CD8-positive, alpha-beta memory T cell (primary cell): Measurements from ENCODE around the gene CHRM4. TPM values are rescaled to one million over a fixed set of nuclear protein-coding genes. Genes with fewer than 3 reads are reported as not detected.
"Not testable (repeated sequence)": the region's sequence is repeated elsewhere in the genome, so short reads cannot be mapped to it uniquely, and the experiment has no call there.

ENCODE experiments used
- CTCF ChIA-PET: fragments of 350-600 bp; sonication (Branson Sonifier 250); formaldehyde crosslinking; loops from one replicate; lab custom pipeline; 2021; ENCODE audit warnings: antibody characterized with exemption; lab: Charles Lee
- POLR2A ChIA-PET: fragments of 350-600 bp; sonication (Branson Sonifier 250); formaldehyde crosslinking; loops from one replicate; lab custom pipeline; 2021; ENCODE audit warnings: antibody characterized with exemption; lab: Charles Lee
- DNase-seq, 5 donors: peaks; one replicate each; pipeline versions ENCODE4 v3.0.0 to v3.0.0-alpha.2; 2020 to 2022; ENCODE audit warnings: mixed read lengths in 1 of 5
- H3K27ac ChIP-seq: one replicate; pipeline ENCODE4 v1.7.0; 2013; ENCODE audit warnings: low read depth, mild to moderate bottlenecking, low read length, moderate library complexity
- H3K27me3 ChIP-seq: 2 replicates; pipeline ENCODE4 v1.7.0; 2013; ENCODE audit warnings: low read length, mild to moderate bottlenecking; ENCODE audit not compliant: insufficient read depth, poor library complexity, severe bottlenecking
- H3K36me3 ChIP-seq: 2 replicates; pipeline ENCODE4 v1.7.0; 2013; ENCODE audit warnings: mild to moderate bottlenecking, low read length, moderate library complexity; ENCODE audit not compliant: insufficient read depth
- H3K4me1 ChIP-seq: 2 replicates; pipeline ENCODE4 v1.7.0; 2013; ENCODE audit warnings: mild to moderate bottlenecking, low read length, moderate library complexity; ENCODE audit not compliant: insufficient read depth
- H3K4me3 ChIP-seq: 2 replicates; pipeline ENCODE4 v1.7.0; 2013; ENCODE audit warnings: mild to moderate bottlenecking, low read length
- H3K9me3 ChIP-seq: 2 replicates; pipeline ENCODE4 v1.7.0; 2013; ENCODE audit warnings: mild to moderate bottlenecking, low read length
- H3K27ac Mint-ChIP-seq, 8 donors: one replicate each; pipeline ENCODE4 v1.8.0; 2020 to 2021; ENCODE audit warnings: mixed read lengths in 8 of 8, mild to moderate bottlenecking in 6 of 8, inconsistent platforms in 3 of 8, moderate library complexity in 3 of 8
- H3K27me3 Mint-ChIP-seq, 2 donors: one replicate each; pipeline ENCODE4 v1.8.0; 2020 to 2021; ENCODE audit warnings: mixed read lengths in 2 of 2, mild to moderate bottlenecking in 1 of 2, moderate library complexity in 1 of 2
- H3K36me3 Mint-ChIP-seq, 3 donors: one replicate each; pipeline ENCODE4 v1.8.0; 2020 to 2021; ENCODE audit warnings: mixed read lengths in 3 of 3, inconsistent platforms in 1 of 3, mild to moderate bottlenecking in 1 of 3
- H3K4me1 Mint-ChIP-seq, 3 donors: one replicate each; pipeline ENCODE4 v1.8.0; 2020 to 2021; ENCODE audit warnings: mixed read lengths in 3 of 3, inconsistent platforms in 1 of 3, mild to moderate bottlenecking in 1 of 3
- H3K4me3 Mint-ChIP-seq, 7 donors: one replicate each; pipeline ENCODE4 v1.8.0; 2020 to 2021; ENCODE audit warnings: mixed read lengths in 7 of 7, mild to moderate bottlenecking in 6 of 7, moderate library complexity in 4 of 7, inconsistent platforms in 2 of 7
- H3K9me3 Mint-ChIP-seq, 5 donors: one replicate each; pipeline ENCODE4 v1.8.0; 2020 to 2022; ENCODE audit warnings: mixed read lengths in 5 of 5, mild to moderate bottlenecking in 3 of 5, moderate library complexity in 2 of 5, inconsistent platforms in 1 of 5
- polyA plus RNA-seq: library from polyadenylated mRNA; unstranded; fragments of 300-500 nt; fragmentation: Illumina TruSeq; gene quantifications from one replicate; pipeline ENCODE4 v1.2.3, GENCODE V29; 2021
- total RNA-seq, 2 experiments: library from RNA; stranded (reverse); gene quantifications; one replicate each; pipeline ENCODE4 v1.2.3, GENCODE V29; 2021

The CHRM4 gene
- total and polyA plus RNA-seq, 3 experiments from 2014 or later = 0.63 TPM; not detected in 2

DNA sequence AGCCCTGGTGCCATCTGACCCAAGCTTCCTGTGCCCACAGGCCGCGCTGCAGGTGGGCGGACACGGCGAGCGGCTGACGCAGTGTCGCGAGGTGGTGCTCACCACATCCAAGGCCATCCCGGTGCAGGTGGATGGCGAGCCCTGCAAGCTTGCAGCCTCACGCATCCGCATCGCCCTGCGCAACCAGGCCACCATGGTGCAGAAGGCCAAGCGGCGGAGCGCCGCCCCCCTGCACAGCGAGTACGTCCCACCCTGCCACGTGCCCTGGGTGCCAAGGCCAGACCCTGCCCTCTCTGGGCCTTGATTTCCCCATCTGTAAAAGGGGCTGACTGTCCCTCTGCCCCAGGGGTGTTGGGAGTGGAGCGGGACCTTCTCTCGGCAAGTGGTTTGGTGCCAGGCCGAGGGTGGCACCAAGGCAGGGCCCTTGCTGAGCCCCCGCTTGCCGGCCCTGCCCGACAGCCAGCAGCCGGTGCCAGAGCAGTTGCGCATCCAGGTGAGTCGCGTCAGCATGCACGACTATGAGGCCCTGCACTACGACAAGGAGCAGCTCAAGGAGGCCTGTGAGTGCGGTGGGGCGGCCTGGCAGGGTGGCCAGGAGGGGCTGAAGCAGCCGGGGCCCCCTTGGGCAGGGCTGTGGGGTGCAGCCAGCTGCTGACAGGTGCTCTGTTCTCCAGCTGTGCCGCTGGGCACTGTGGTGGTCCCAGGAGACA is 16.0 kb downstream of the CHRM4 start:
- H3K4me3 Mint-ChIP-seq = no peak overlapping the region
- no peaks in the 10 kb centered on the region for H3K27me3 Mint-ChIP-seq
- no peaks in the 10 kb centered on the region for H3K27me3 ChIP-seq
- H3K36me3 Mint-ChIP-seq = peaks cover 0 to 70% (median 5%) of the 10 kb centered on the region in 3 donors
- H3K4me1 ChIP-seq = no peaks in the 10 kb centered on the region
- no peak for DNase-seq
- no peaks in the 10 kb centered on the region for H3K9me3 Mint-ChIP-seq
- POLR2A ChIA-PET = no interaction called here
- no peak overlapping the region for H3K27ac ChIP-seq
- no peak overlapping the region for H3K27ac Mint-ChIP-seq
- H3K4me3 ChIP-seq = no peak overlapping the region
- peaks cover 4 to 12% (median 4%) of the 10 kb centered on the region in 3 donors for H3K4me1 Mint-ChIP-seq
- CTCF ChIA-PET = no interaction called here
- no peaks in the 10 kb centered on the region for H3K9me3 ChIP-seq
- H3K36me3 ChIP-seq = peaks cover 46% of the 10 kb centered on the region

DNA sequence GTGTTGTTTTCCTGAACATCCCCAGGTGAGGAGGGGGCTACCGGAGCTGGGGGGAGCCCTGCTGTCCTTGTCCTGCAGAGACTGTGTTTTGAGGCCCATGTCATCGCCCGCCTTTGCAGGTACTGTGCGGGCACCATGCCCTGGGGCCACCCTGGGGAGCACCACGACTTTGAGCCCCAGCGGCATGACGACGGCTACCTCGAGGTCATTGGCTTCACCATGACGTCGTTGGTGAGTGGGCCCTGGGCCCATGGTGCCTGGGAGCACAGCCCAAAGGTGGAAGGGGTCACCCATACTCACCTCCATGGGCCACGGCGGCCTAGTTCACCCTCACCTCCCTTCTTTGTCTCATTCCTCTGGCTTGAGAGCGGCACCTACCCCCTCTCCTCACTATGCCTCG is 16.8 kb downstream of the CHRM4 start:
- H3K4me3 Mint-ChIP-seq = no peak overlapping the region
- no peak for DNase-seq
- no peaks in the 10 kb centered on the region for H3K27me3 ChIP-seq
- CTCF ChIA-PET = interaction anchor here (16.1 kb wide), 1 partner anchor 25 kb away, joined by 358 read pairs; the partner anchor contains the start of gene DGKZ
- peaks cover 0 to 8% (median 2%) of the 10 kb centered on the region in 3 donors for H3K4me1 Mint-ChIP-seq
- no peaks in the 10 kb centered on the region for H3K4me1 ChIP-seq
- no peaks in the 10 kb centered on the region for H3K9me3 Mint-ChIP-seq
- H3K36me3 Mint-ChIP-seq = peaks cover 2 to 77% (median 5%) of the 10 kb centered on the region in 3 donors
- H3K4me3 ChIP-seq = no peak overlapping the region
- POLR2A ChIA-PET = no interaction called here
- H3K27ac ChIP-seq = no peak overlapping the region
- H3K36me3 ChIP-seq = peaks cover 53% of the 10 kb centered on the region
- H3K27ac Mint-ChIP-seq = no peak overlapping the region
- H3K27me3 Mint-ChIP-seq = no peaks in the 10 kb centered on the region
- H3K9me3 ChIP-seq = no peaks in the 10 kb centered on the region

DNA sequence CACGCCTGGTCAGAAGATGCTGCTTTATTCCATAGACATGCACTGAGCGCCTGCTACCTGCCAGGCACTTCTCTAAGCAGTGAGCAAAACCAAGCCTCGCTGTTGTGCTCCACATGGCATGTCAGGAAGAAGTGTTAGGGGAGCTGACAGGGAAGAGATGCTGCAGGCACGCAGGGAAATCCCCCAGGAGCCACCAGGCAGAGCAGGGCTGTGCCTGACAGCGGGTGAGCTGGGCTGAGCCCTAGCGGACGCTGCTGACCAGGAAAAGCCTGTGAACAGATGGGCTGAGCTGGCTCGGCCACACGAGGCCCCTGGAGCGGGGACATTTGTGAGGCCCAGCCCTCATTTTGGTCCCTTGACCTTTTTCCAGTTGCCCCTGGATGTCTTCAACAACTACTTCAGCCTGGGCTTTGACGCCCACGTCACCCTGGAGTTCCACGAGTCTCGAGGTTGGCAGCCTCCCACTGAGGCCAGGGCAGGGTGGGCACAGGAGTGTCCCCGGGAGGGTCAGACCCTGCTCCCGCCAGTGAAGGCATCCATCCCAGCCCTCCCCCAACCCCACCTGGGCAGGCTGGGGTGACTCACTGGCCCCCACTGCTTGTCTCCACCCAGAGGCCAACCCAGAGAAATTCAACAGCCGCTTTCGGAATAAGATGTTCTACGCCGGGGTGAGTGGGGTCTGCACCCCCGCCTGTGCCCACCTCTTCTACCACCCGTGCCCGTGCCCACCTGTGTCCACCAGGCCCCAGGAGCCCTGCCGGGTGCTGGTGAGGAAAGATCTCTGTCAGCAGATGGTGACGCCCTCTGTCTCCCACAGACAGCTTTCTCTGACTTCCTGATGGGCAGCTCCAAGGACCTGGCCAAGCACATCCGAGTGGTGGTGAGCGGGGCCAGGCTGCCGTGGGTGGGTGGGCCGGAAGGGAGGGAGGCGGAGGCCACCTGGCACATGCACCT is 17.5 kb downstream of the CHRM4 start:
- H3K9me3 ChIP-seq = no peaks in the 10 kb centered on the region
- H3K36me3 ChIP-seq = peaks cover 60% of the 10 kb centered on the region
- no peak overlapping the region for H3K27ac Mint-ChIP-seq
- H3K4me1 ChIP-seq = no peaks in the 10 kb centered on the region
- H3K27me3 ChIP-seq = no peaks in the 10 kb centered on the region
- POLR2A ChIA-PET = no interaction called here
- no peak overlapping the region for H3K4me3 ChIP-seq
- peaks cover 2 to 84% (median 5%) of the 10 kb centered on the region in 3 donors for H3K36me3 Mint-ChIP-seq
- peaks cover 0 to 10% (median 5%) of the 10 kb centered on the region in 3 donors for H3K4me1 Mint-ChIP-seq
- H3K4me3 Mint-ChIP-seq = no peak overlapping the region
- CTCF ChIA-PET = interaction anchor here (16.1 kb wide), 1 partner anchor 24 kb away, joined by 358 read pairs; the partner anchor contains the start of gene DGKZ
- H3K9me3 Mint-ChIP-seq = no peaks in the 10 kb centered on the region
- no peak for DNase-seq
- no peak overlapping the region for H3K27ac ChIP-seq
- peaks cover 0 to under 1% of the 10 kb centered on the region in 2 donors for H3K27me3 Mint-ChIP-seq

DNA sequence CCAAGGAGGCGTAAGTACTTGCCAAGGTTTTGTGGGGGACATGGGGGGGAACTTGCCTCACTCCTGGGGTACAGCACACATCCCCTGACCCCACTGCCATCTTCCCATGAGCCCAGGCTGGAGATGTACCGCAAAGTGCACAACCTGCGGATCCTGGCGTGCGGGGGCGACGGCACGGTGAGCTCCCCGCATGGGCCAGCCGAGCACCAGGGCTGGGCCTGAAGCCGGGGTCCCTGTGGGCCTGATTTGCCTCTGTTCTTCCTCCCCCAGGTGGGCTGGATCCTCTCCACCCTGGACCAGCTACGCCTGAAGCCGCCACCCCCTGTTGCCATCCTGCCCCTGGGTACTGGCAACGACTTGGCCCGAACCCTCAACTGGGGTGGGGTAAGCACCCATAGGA is 19.1 kb downstream of the CHRM4 start:
- H3K27ac Mint-ChIP-seq, H3K27ac ChIP-seq, H3K4me3 Mint-ChIP-seq, H3K4me3 ChIP-seq, H3K9me3 Mint-ChIP-seq, H3K4me1 ChIP-seq, H3K9me3 ChIP-seq, H3K27me3 ChIP-seq, DNase-seq, POLR2A ChIA-PET, H3K27me3 Mint-ChIP-seq: not testable (repeated sequence)
- peaks cover 72% of the 10 kb centered on the region for H3K36me3 ChIP-seq
- CTCF ChIA-PET = interaction anchor here (16.1 kb wide), 1 partner anchor 22 kb away, joined by 358 read pairs; the partner anchor contains the start of gene DGKZ
- H3K36me3 Mint-ChIP-seq = peaks cover 0 to 87% (median 2%) of the 10 kb centered on the region in 3 donors
- peaks cover 2 to 15% (median 6%) of the 10 kb centered on the region in 3 donors for H3K4me1 Mint-ChIP-seq

DNA sequence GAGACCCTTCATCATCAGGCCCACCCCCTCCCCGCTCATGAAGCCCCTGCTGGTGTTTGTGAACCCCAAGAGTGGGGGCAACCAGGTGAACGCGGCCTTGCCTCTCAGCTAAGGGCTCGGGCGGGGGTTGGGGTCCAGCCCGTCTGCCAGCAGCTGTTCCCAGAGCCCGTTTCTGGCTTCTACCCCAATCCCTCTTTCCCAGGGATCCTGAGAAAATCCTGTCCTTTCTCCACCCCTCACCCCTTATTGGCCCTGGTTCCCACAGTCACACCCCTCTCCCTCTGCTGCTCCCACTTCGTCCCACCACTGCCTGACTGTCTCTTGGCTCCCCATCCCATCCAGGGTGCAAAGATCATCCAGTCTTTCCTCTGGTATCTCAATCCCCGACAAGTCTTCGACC is 19.5 kb downstream of the CHRM4 start:
- peaks cover 72% of the 10 kb centered on the region for H3K36me3 ChIP-seq

DNA sequence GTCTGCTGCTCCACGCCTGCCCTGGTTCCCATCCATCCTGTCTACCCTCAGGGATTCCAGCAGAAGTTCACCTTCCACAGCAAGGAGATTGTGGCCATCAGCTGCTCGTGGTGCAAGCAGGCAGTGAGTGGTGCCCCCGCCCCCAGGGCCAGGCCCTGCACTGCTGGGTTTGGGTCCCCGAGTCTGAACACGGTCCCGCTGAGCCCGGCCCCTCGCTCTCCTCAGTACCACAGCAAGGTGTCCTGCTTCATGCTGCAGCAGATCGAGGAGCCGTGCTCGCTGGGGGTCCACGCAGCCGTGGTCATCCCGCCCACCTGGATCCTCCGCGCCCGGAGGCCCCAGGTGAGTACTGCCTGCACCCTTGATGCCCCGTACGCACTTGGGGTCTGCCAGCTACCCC is 20.3 kb downstream of the CHRM4 start:
- not testable (repeated sequence) for H3K9me3 Mint-ChIP-seq, H3K27me3 ChIP-seq, DNase-seq, H3K27me3 Mint-ChIP-seq, H3K27ac Mint-ChIP-seq, H3K27ac ChIP-seq, H3K9me3 ChIP-seq, H3K4me3 ChIP-seq, H3K4me3 Mint-ChIP-seq, H3K4me1 ChIP-seq
- H3K36me3 ChIP-seq = peaks cover 68% of the 10 kb centered on the region
- peaks cover 0 to 77% (median 2%) of the 10 kb centered on the region in 3 donors for H3K36me3 Mint-ChIP-seq
- peaks cover 7 to 26% (median 9%) of the 10 kb centered on the region in 3 donors for H3K4me1 Mint-ChIP-seq
- POLR2A ChIA-PET = interaction anchor here (0.6 kb wide), 1 partner anchor 20 kb away, joined by 3 read pairs; no protein-coding TSS in a partner anchor
- CTCF ChIA-PET = interaction anchor here (16.1 kb wide), 1 partner anchor 21 kb away, joined by 358 read pairs; the partner anchor contains the start of gene DGKZ

More for the DNA sequence above, 19.5 kb downstream of the CHRM4 start:
- DNase-seq = no peak
- H3K27me3 Mint-ChIP-seq = peaks cover 0 to 2% of the 10 kb centered on the region in 2 donors
- Histone ChIP-seq H3K27ac (no peak overlapping the region), H3K4me1 (peaks cover 2% of the 10 kb centered on the region), H3K27me3 (no peaks in the 10 kb centered on the region), H3K9me3 (no peaks in the 10 kb centered on the region), H3K4me3 (no peak overlapping the region)
- H3K9me3 Mint-ChIP-seq = no peaks in the 10 kb centered on the region
- H3K27ac Mint-ChIP-seq = no peak overlapping the region
- H3K36me3 Mint-ChIP-seq = peaks cover 0 to 84% (median 2%) of the 10 kb centered on the region in 3 donors
- POLR2A ChIA-PET = interaction anchor here (0.6 kb wide), 1 partner anchor 21 kb away, joined by 3 read pairs; no protein-coding TSS in a partner anchor
- CTCF ChIA-PET = interaction anchor here (16.1 kb wide), 1 partner anchor 22 kb away, joined by 358 read pairs; the partner anchor contains the start of gene DGKZ
- no peak overlapping the region for H3K4me3 Mint-ChIP-seq
- H3K4me1 Mint-ChIP-seq = peaks cover 5 to 19% (median 9%) of the 10 kb centered on the region in 3 donors

DNA sequence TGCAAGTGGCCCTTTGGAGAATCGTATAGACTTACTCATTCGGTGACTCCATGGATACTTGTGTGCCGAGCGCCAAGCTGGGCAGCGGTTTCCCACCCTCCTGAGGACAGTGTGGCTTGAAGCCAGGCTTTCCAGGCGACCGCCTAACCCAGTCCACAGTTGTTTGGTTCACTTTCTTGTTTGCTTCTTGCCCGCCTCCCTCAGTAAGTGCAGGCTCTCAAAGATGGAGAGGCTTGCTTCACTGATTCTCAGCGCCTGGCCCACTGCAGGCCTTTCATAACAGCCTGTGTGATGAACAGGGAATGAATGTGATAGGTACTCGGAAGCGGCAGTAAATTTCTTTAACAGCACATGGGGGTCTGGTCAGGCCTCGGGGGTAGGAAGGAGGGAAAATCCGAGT is 21.3 kb downstream of the CHRM4 start:
- no peak overlapping the region for H3K27ac ChIP-seq
- no peak for DNase-seq
- peaks cover 7% of the 10 kb centered on the region for H3K4me1 ChIP-seq
- H3K4me1 Mint-ChIP-seq = peaks cover 13 to 34% (median 13%) of the 10 kb centered on the region in 3 donors
- H3K9me3 ChIP-seq = no peaks in the 10 kb centered on the region
- H3K4me3 Mint-ChIP-seq = peak overlapping the region in 1 of 7 donors; percentile 40
- no peak overlapping the region for H3K27ac Mint-ChIP-seq
- peaks cover 61% of the 10 kb centered on the region for H3K36me3 ChIP-seq
- no peaks in the 10 kb centered on the region for H3K27me3 ChIP-seq
- H3K9me3 Mint-ChIP-seq = no peaks in the 10 kb centered on the region
- POLR2A ChIA-PET = no interaction called here
- no peak overlapping the region for H3K4me3 ChIP-seq
- peaks cover 0 to 2% of the 10 kb centered on the region in 2 donors for H3K27me3 Mint-ChIP-seq
- CTCF ChIA-PET = interaction anchor here (16.1 kb wide), 1 partner anchor 20 kb away, joined by 358 read pairs; the partner anchor contains the start of gene DGKZ
- peaks cover 0 to 75% (median 2%) of the 10 kb centered on the region in 3 donors for H3K36me3 Mint-ChIP-seq
